WTC11 (cell line): ENCODE data around the gene TRAPPC14. TPM values are rescaled to one million over a fixed set of nuclear protein-coding genes. Genes with fewer than 3 reads are reported as not detected.
A peak's percentile ranks its signal among the peaks of the same experiment; 100 is the strongest.

Source experiments
- ATAC-seq: fragments of 200-7000 bp; cut with Tn5 transposase; 2 replicates; pipeline ENCODE4 v1.10.0; 2021; ENCODE audit warnings: mild to moderate bottlenecking, moderate library complexity
- CTCF ChIA-PET: fragments of 300-600 bp; sonication (Branson Sonifier 250); formaldehyde crosslinking; loops from one replicate; lab custom pipeline; 2021; ENCODE audit warnings: antibody characterized with exemption; lab: Charles Lee
- POLR2A ChIA-PET: fragments of 350-600 bp; sonication (Branson Sonifier 250); formaldehyde crosslinking; loops from one replicate; lab custom pipeline; 2021; ENCODE audit warnings: antibody characterized with exemption; lab: Charles Lee
- DNase-seq: peaks from one replicate; pipeline ENCODE4 v3.0.0; 2021; ENCODE audit warnings: low spot score
- H3K27ac Mint-ChIP-seq: 2 replicates; pipeline ENCODE4 v1.8.0; 2021; ENCODE audit warnings: mixed read lengths
- H3K27me3 Mint-ChIP-seq: 2 replicates; pipeline ENCODE4 v1.8.0; 2021; ENCODE audit warnings: low read depth, mild to moderate bottlenecking, moderate library complexity, mixed read lengths
- H3K36me3 Mint-ChIP-seq: 2 replicates; pipeline ENCODE4 v1.8.0; 2021; ENCODE audit warnings: mixed read lengths
- H3K4me1 Mint-ChIP-seq: 2 replicates; pipeline ENCODE4 v1.8.0; 2022; ENCODE audit warnings: mixed read lengths
- H3K4me3 Mint-ChIP-seq: 2 replicates; pipeline ENCODE4 v1.8.0; 2021; ENCODE audit warnings: mild to moderate bottlenecking, moderate library complexity, mixed read lengths
- H3K9me3 Mint-ChIP-seq: 2 replicates; pipeline ENCODE4 v1.8.0; 2021; ENCODE audit warnings: mixed read lengths
- CREB1 ChIP-seq: sonication (generic); formaldehyde crosslinking; IDR thresholded peaks from 2 replicates; pipeline ENCODE4 v1.8.0; 2023; ENCODE audit warnings: mild to moderate bottlenecking, missing genetic modification reagents
- CREM ChIP-seq: sonication (generic); formaldehyde crosslinking; IDR thresholded peaks from 2 replicates; pipeline ENCODE4 v1.8.1; 2022; ENCODE audit warnings: mild to moderate bottlenecking, missing genetic modification reagents, moderate library complexity
- ESRRA ChIP-seq: sonication (generic); formaldehyde crosslinking; IDR thresholded peaks from 2 replicates; pipeline ENCODE4 v1.8.1; 2022; ENCODE audit warnings: mild to moderate bottlenecking, missing genetic modification reagents, borderline replicate concordance
- FOXJ3 ChIP-seq: sonication (generic); formaldehyde crosslinking; IDR thresholded peaks from 2 replicates; pipeline ENCODE4 v1.9.0; 2021; ENCODE audit warnings: missing genetic modification reagents, mild to moderate bottlenecking, borderline replicate concordance
- FOXP1 ChIP-seq: sonication (generic); formaldehyde crosslinking; IDR thresholded peaks from 2 replicates; pipeline ENCODE4 v1.8.0; 2022; ENCODE audit warnings: missing genetic modification reagents, mild to moderate bottlenecking, moderate library complexity, borderline replicate concordance
- GRHL2 ChIP-seq: fragments of 250-450 bp; sonication (Bioruptor Pico); IDR thresholded peaks from 2 replicates; pipeline ENCODE4 v1.8.0; 2022; ENCODE audit warnings: mild to moderate bottlenecking, moderate library complexity; ENCODE audit not compliant: insufficient replicate concordance, severe bottlenecking
- KAT7 ChIP-seq: sonication (generic); formaldehyde crosslinking; IDR thresholded peaks from 2 replicates; pipeline ENCODE4 v1.8.1; 2023; ENCODE audit warnings: missing genetic modification reagents, mild to moderate bottlenecking, borderline replicate concordance
- MXD4 ChIP-seq: fragments of 250-450 bp; sonication (Bioruptor Pico); IDR thresholded peaks from 2 replicates; pipeline ENCODE4 v1.8.0; 2021; ENCODE audit warnings: mild to moderate bottlenecking, moderate library complexity, borderline replicate concordance
- OVOL2 ChIP-seq: fragments of 250-450 bp; sonication (Bioruptor Pico); IDR thresholded peaks from 2 replicates; pipeline ENCODE4 v1.9.0; 2021; ENCODE audit warnings: mild to moderate bottlenecking, borderline replicate concordance
- PRDM15 ChIP-seq: sonication (generic); formaldehyde crosslinking; IDR thresholded peaks from 2 replicates; pipeline ENCODE4 v1.8.0; 2022; ENCODE audit warnings: missing genetic modification reagents
- RELA ChIP-seq: sonication (generic); formaldehyde crosslinking; IDR thresholded peaks from 2 replicates; pipeline ENCODE4 v1.8.1; 2022; ENCODE audit warnings: missing genetic modification reagents, mild to moderate bottlenecking, borderline replicate concordance
- TEAD4 ChIP-seq: sonication (generic); formaldehyde crosslinking; IDR thresholded peaks from 2 replicates; pipeline ENCODE4 v1.8.0; 2022; ENCODE audit warnings: mild to moderate bottlenecking, missing genetic modification reagents
- total RNA-seq: library from RNA; stranded (reverse); gene quantifications from 3 replicates; pipeline ENCODE4 v1.2.3, GENCODE V29; 2021
- TF ChIP-seq, protein P1 (sequence below): sonication (generic); formaldehyde crosslinking; IDR thresholded peaks from 2 replicates; pipeline ENCODE4 v1.8.0; 2022; ENCODE audit warnings: mild to moderate bottlenecking, missing genetic modification reagents
- TF ChIP-seq, protein P2 (sequence below): fragments of 250-450 bp; sonication (Bioruptor Pico); IDR thresholded peaks from 2 replicates; pipeline ENCODE4 v1.9.0; 2021; ENCODE audit warnings: mild to moderate bottlenecking
- TF ChIP-seq, protein P3 (sequence below): sonication (generic); formaldehyde crosslinking; IDR thresholded peaks from 2 replicates; pipeline ENCODE4 v1.8.1; 2023; ENCODE audit warnings: mild to moderate bottlenecking, missing genetic modification reagents

The TRAPPC14 gene
- total RNA-seq, 1 experiment from 2014 or later = 28.0 TPM

DNA sequence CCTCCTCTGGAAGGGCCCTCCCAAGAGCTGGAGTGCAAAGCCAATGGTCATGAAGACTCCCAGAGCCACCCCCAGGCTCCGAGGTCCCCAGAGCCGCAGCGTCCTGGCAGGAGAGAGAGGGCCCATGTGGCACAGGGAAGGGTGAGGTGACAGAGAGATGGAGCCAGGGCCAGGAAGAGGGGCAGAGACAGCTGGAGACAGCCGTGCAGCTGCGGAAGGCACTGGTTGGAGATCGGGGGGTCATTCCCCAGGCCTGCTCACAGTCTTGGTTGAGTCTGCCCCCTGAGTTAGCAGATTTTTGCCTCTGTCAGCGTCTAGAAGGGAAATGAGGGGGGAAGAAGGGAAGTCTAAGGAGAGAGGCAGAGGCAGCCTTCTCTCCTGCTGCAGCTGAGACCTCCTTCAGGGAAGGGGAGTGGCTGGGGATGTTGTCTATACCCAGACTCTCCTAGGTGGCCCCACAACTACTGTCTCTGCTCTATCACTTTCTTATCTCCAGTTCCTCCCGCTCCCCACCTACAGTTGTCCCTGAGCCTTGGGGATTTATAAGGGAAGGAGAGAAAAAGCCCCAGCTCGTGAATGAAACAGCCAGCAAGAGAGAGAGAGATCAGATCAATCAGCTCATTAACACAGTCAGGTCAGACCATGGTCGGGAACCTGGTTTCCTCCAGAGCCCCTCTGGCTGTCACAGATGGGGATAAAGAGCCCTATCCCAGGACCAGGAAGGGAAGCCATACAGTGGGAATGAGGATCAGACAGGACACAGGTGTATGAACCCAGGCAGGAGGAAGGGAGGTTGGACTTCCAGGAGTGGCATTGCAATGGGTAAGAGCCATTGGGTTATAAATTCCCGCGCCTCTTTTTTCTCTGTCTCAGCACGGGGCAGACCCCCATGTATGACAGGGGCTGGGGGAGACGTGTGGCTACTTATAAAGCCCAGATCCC is 8.7 kb upstream of the TRAPPC14 start:
- POLR2A ChIA-PET = interaction anchor here (0.7 to 2.0 kb wide), 7 partner anchors 8 to 261 kb away, joined by 3 to 21 read pairs (median 4); partner anchors contain the start of genes AP4M1, GPC2, LAMTOR4 and MCM7
- H3K9me3 Mint-ChIP-seq = no peaks in the 10 kb centered on the region
- peaks cover 29% of the 10 kb centered on the region for H3K27me3 Mint-ChIP-seq
- peak overlapping the region; percentile 87 for H3K4me3 Mint-ChIP-seq
- H3K27ac Mint-ChIP-seq = no peak overlapping the region
- DNase-seq = no peak
- no peak for ATAC-seq
- H3K36me3 Mint-ChIP-seq = no peaks in the 10 kb centered on the region
- TF ChIP-seq FOXJ3 = no peak
- TF ChIP-seq TEAD4 = no peak
- no peak for TF ChIP-seq OVOL2 (CRISPR knock-in tag)
- TF ChIP-seq PRDM15 (CRISPR knock-in tag) = no peak
- TF ChIP-seq ESRRA = no peak
- no peak for TF ChIP-seq KAT7 (CRISPR knock-in tag)
- TF ChIP-seq MXD4 (CRISPR knock-in tag) = no peak
- no peak for TF ChIP-seq CREB1 (CRISPR knock-in tag)
- TF ChIP-seq GRHL2 (CRISPR knock-in tag) = no peak
- TF ChIP-seq, protein P1, sequence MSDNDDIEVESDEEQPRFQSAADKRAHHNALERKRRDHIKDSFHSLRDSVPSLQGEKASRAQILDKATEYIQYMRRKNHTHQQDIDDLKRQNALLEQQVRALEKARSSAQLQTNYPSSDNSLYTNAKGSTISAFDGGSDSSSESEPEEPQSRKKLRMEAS (CRISPR knock-in tag) = no peak
- TF ChIP-seq, protein P2, sequence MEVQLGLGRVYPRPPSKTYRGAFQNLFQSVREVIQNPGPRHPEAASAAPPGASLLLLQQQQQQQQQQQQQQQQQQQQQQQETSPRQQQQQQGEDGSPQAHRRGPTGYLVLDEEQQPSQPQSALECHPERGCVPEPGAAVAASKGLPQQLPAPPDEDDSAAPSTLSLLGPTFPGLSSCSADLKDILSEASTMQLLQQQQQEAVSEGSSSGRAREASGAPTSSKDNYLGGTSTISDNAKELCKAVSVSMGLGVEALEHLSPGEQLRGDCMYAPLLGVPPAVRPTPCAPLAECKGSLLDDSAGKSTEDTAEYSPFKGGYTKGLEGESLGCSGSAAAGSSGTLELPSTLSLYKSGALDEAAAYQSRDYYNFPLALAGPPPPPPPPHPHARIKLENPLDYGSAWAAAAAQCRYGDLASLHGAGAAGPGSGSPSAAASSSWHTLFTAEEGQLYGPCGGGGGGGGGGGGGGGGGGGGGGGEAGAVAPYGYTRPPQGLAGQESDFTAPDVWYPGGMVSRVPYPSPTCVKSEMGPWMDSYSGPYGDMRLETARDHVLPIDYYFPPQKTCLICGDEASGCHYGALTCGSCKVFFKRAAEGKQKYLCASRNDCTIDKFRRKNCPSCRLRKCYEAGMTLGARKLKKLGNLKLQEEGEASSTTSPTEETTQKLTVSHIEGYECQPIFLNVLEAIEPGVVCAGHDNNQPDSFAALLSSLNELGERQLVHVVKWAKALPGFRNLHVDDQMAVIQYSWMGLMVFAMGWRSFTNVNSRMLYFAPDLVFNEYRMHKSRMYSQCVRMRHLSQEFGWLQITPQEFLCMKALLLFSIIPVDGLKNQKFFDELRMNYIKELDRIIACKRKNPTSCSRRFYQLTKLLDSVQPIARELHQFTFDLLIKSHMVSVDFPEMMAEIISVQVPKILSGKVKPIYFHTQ = no peak
- peaks cover 56% of the 10 kb centered on the region for H3K4me1 Mint-ChIP-seq
- CTCF ChIA-PET = interaction anchor here (0.5 to 4.6 kb wide), 11 partner anchors 10 to 1295 kb away, joined by 3 to 54 read pairs (median 6); partner anchors contain the start of genes GPC2, LAMTOR4 and STAG3

GRCh38 chr7:100166317-100166940 is 7.9 kb upstream of the TRAPPC14 start:
- TF ChIP-seq FOXP1 (0 out of 2 replicates have a peak, but pooled peaks have one; percentile 39), RELA (CRISPR knock-in tag) (no peak), FOXJ3 (no peak), CREM (no peak)
- TF ChIP-seq, protein P3, sequence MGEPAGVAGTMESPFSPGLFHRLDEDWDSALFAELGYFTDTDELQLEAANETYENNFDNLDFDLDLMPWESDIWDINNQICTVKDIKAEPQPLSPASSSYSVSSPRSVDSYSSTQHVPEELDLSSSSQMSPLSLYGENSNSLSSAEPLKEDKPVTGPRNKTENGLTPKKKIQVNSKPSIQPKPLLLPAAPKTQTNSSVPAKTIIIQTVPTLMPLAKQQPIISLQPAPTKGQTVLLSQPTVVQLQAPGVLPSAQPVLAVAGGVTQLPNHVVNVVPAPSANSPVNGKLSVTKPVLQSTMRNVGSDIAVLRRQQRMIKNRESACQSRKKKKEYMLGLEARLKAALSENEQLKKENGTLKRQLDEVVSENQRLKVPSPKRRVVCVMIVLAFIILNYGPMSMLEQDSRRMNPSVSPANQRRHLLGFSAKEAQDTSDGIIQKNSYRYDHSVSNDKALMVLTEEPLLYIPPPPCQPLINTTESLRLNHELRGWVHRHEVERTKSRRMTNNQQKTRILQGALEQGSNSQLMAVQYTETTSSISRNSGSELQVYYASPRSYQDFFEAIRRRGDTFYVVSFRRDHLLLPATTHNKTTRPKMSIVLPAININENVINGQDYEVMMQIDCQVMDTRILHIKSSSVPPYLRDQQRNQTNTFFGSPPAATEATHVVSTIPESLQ (CRISPR knock-in tag) = no peak
- Mint-ChIP-seq H3K36me3 (no peaks in the 10 kb centered on the region), H3K4me3 (peak overlapping the region; percentile 87), H3K9me3 (no peaks in the 10 kb centered on the region), H3K27me3 (peaks cover 29% of the 10 kb centered on the region), H3K4me1 (peaks cover 54% of the 10 kb centered on the region), H3K27ac (no peak overlapping the region)
- ChIA-PET POLR2A (interaction anchor here (1.0 kb wide), 1 partner anchor 17 kb away, joined by 3 read pairs; the partner anchor contains the start of gene LAMTOR4), CTCF (interaction anchor here (0.5 to 4.6 kb wide), 4 partner anchors 18 to 279 kb away, joined by 3 to 54 read pairs (median 15); partner anchors contain the start of gene LAMTOR4)
- ATAC-seq (no peak), DNase-seq (no peak)
